Urinary bladder (tissue), 4 donors: Measurements from ENCODE around the gene ZNF44. TPM values are rescaled to one million over a fixed set of nuclear protein-coding genes. Genes with fewer than 3 reads are reported as not detected.
A peak's percentile ranks its signal among the peaks of the same experiment; 100 is the strongest.
"Not testable (repeated sequence)": the region's sequence is repeated elsewhere in the genome, so short reads cannot be mapped to it uniquely, and the experiment has no call there.

ENCODE experiments used
- DNase-seq: peaks from one replicate; pipeline ENCODE4 v3.0.0-alpha.2; 2015; ENCODE audit errors: extremely low spot score
- H3K27ac ChIP-seq: one replicate; pipeline ENCODE4 v1.5.1; 2013; ENCODE audit warnings: low read depth, mild to moderate bottlenecking, moderate library complexity
- H3K36me3 ChIP-seq: one replicate; pipeline ENCODE4 v1.6.1; 2013; ENCODE audit warnings: mild to moderate bottlenecking, moderate library complexity; ENCODE audit not compliant: insufficient read depth
- H3K4me1 ChIP-seq: one replicate; pipeline ENCODE4 v1.6.1; 2013; ENCODE audit warnings: mild to moderate bottlenecking, moderate library complexity; ENCODE audit not compliant: insufficient read depth
- H3K4me3 ChIP-seq: one replicate; pipeline ENCODE4 v1.5.1; 2013; ENCODE audit warnings: low read depth, low read length
- WGBS: extraction: QIAGEN DNeasy Blood & Tissue Kit; methylation state at CpG from one replicate; pipeline ENCODE4 v1.1.7; 2013; 5-methylcytosine and 5-hydroxymethylcytosine counted together
- polyA plus RNA-seq: library from polyadenylated mRNA; stranded (reverse); fragments of 200-250 nt; gene quantifications from one replicate; pipeline ENCODE4 v1.2.3, GENCODE V29; 2013
- total RNA-seq: library from RNA; depleted of rRNA; stranded (reverse); fragments of >200 nt; gene quantifications from one replicate; pipeline ENCODE4 v1.2.3, GENCODE V29; 2014
- donor health status: healthy with polysubstance abuse.
- donor health status: healthy.

ZNF44 gene
- total RNA-seq (28.3 TPM), polyA plus RNA-seq (9.1 TPM)

DNA sequence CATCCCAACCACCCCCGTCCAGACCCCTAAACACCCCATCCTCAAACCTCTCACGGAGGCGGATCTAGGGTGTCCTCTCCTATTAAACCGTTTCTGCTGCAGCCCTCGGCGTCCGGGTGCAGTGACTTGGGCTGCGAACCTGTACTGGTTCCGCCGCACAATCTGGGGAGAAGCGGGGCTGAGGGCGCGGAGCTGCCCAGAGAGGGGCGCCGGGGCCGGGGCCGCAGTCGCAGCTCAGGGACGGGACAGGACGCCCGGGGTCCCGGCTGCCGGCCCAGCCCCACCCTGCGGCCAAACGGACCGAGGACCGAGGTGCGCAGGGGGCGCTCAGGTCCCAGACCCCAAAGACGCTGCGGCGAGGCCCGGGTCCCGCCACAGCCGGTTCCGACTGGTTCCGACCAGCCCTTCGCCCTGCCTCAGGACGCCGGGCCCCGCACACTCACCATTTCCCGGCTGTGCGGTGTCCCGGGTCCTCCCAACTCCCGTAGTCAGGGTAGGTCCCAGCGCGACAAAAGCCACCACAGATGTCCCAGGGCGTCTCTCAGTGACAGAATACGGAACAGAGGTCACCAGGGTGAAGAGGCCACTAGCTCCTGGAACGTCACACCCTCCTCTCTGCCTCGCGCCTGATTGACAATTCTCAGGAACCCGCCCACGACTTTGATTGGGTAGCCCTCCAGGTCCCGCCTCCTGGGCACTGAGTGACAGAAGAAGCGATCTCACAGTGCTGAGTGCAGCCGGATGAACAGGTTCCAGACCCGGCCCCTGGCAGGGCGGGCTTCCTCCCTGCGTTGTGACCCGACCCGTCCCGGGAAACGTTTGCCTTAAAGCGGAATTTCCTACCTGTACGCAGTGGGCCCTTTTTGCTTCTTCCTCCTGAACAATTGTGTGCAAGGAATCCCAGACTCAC, at the start of gene ZNF44:
TSS of gene ZNF44 (minus strand) at position 635 of the 910 bp plus-strand sequence. CDS start at position 446, 189 bp downstream.
- H3K4me1 ChIP-seq, result peaks cover 2% of the 10 kb centered on the region
- peak within 1 kb of the TSS; percentile 96 for H3K27ac ChIP-seq
- peak within 1 kb of the TSS; percentile 81 for H3K4me3 ChIP-seq
- WGBS, result under 1% methylated on average over 66 of the region's 66 CpGs
- DNase-seq, result peak; percentile 95
- H3K36me3 ChIP-seq, result no peaks in the 10 kb centered on the region

DNA sequence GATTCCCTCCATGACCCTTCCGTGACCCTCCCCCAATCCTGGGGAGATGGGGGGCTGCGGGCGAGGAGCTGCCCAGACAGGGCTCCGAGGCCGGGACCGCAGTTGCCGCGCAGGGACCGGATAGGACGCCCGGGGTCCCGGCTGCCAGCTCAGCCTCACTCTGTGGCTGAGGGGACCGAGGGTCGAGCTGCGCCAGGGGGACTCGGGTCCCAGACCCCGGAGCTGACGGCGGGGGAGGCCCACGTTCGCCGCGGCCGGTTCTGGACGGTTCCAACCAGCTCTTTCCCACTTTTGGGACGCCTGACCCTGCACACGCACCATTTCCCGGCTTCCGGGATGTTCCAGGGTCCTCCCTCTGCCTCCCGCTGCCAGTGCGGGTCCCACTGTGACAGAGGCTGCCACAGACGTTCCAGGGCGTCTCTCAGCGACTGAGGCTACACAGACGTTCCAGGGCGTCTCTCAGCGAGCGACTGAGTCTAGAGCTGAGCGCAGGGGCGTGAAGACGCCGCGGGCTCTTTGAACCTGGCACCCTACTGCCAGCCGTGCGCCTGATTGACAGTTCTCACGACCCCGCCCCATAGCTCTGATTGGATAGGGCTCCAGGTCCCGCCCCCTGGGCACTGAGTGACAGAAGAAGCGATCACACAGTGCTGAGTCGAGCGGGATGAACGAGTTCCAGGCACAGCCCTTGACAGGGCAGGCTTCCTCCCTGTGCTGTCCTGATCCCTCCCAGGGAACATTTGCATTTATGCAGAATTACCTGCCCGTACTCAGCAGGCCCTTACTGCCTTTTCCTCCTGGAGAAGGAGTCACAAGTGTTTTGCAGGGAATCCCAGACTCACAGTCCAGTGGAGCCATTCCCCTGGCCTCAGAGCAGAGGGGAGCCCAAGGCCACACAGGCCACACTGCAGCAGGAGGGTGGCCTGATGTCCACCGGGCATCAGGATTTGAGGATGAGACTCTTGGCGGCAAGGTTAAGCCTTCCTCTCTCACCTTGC, 38.8 kb upstream of the ZNF44 start, which contains the start of gene ZNF563:
TSS of gene ZNF563 (minus strand) at position 472 of the 998 bp plus-strand sequence. CDS start at position 321, 151 bp downstream.
- Histone ChIP-seq H3K4me1 (no peaks in the 10 kb centered on the region), H3K36me3 (no peaks in the 10 kb centered on the region), H3K27ac (peak within 1 kb of the TSS; percentile 77), H3K4me3 (peak within 1 kb of the TSS; percentile 57)
- WGBS, result 1% methylated on average over 55 of the region's 55 CpGs
- DNase-seq, result peak; percentile 92

DNA sequence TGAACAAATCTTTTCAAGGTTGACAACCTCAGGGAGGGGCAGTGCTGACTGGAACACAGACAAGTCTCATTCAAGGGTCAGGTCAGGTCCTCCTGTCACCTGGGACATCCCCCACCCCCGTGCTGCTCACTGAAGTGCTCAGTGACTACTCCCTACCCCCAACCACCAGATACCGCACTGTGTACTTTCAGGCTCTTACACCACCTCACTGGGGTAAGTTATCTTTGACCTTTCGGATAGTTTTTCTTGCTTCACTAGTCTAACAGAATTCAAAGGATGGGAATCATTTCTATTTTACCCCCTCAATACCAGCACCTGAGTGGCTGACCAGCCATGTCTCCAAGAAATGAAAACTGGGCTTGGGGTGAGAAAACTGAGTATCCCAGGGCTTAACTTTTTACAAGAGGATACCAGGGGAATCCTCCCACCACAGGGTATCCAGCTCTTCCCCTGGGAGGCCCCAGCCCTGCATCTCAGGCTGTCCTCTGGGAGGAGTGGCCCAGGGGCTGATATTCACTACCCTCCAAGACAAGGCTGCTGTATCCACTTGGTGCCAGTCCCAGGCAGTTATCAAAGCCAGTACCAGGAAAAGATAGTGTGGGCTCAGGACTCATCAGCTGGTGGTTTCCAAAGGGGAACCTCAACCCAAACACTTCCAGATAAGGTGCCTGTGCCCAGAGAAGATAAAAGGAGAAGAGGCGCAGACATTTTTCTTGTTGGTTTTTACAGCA, 36.7 kb upstream of the ZNF44 start:
- Histone ChIP-seq H3K4me1 (no peaks in the 10 kb centered on the region), H3K36me3 (no peaks in the 10 kb centered on the region), H3K27ac (no peak overlapping the region), H3K4me3 (no peak overlapping the region)
- DNase-seq, result no peak
- WGBS, result 76% methylated on average over 4 of the region's 4 CpGs

DNA sequence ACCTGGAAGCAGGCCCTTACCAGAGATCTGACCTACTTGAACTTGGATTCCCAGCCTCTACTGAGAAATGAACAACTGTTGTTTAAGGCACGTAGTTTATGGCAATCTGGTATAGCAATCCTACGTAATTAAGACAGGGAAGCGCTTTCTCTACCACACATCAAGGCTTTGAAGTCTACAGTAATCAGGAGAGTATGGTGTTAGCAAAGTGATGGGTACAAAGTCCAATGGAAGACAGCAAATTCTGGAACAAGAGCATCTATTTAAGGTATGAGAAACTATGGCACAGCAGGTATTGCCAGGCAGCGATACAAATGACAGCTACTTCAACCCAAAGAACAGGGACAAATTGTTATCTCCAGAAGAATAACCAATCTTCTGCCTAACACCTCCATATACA, 35.7 kb upstream of the ZNF44 start:
- Histone ChIP-seq H3K4me3 (no peak overlapping the region), H3K4me1 (no peaks in the 10 kb centered on the region), H3K27ac (no peak overlapping the region), H3K36me3 (no peaks in the 10 kb centered on the region)
- no peak for DNase-seq
- 99% methylated on average over 4 of the region's 4 CpGs for WGBS

DNA sequence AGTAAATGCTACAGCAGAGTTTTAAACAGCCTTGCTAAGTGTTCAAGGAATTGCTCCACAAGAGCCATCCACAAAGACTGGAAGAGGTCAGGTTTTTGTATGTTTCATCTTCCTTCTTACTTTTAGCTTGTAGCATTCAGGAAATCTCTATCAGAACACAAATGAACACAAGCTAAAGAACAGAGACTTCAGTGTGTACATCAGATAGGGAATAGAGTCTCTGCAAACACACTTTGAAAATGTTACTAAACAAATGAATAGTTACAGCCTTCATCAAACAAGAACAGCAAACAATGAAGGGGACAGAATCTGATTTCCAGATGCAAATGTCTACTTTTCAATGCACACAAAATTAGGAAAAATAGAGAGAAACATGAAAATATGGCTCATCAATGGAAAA, 31.0 kb upstream of the ZNF44 start:
- Histone ChIP-seq H3K4me3 (no peak overlapping the region), H3K27ac (no peak overlapping the region), H3K36me3 (peaks cover 3% of the 10 kb centered on the region), H3K4me1 (no peaks in the 10 kb centered on the region)
- DNase-seq, result no peak

DNA sequence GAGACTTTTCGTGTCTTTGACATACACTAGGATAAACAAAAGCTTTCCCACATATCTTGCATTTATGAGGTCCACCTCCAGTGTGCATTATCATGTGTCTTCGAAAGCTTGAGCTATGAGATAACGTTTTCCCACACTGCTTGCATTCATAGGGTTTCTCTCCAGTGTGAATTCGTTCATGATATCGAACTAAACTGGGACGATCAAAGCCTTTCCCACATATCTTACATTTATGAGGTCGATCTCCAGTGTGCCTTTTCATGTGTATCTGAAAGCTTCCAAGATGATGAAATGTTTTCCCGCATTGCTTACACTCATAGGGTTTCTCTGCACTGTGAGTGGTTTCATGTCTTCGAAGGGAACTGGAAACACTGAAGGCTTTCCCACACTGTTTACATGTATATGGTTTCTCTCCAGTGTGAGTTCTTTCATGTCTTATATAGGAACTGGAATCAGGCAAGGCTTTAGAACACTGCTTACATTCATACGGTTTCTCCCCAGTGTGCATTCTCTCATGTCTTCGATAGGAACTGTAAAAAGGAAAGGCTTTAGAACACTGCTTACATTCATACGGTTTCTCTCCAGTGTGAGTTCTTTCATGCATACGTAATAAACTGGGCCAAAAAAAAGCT, 24.2 kb upstream of the ZNF44 start:
- Histone ChIP-seq H3K36me3 (peaks cover 6% of the 10 kb centered on the region), H3K4me3 (no peak overlapping the region), H3K4me1 (no peaks in the 10 kb centered on the region), H3K27ac (no peak overlapping the region)
- DNase-seq, result no peak
- 94% methylated on average over 13 of the region's 13 CpGs for WGBS

DNA sequence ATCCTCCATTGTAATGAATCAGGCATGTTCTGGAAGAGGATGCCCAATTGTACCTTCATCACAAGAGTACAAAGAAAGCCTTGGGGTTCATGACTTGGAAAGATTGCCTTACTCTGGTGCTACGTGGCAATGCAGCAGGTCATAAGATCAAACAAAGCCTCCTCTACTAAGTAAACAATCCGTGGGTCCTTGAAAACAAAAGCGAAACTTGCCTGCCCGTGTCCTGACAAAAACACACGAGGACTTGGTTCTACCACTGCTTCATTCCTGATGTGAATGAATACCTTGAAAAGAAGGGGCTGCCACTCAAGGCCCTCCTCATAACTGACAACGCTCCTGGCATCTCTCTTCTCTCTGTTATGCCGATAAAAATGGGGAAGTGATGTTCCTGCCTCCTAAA, 19.9 kb upstream of the ZNF44 start:
- Histone ChIP-seq H3K27ac (no peak overlapping the region), H3K4me1 (no peaks in the 10 kb centered on the region), H3K4me3 (no peak overlapping the region), H3K36me3 (peaks cover 2% of the 10 kb centered on the region)
- DNase-seq, result no peak
- WGBS, result 72% methylated on average over 7 of the region's 7 CpGs

DNA sequence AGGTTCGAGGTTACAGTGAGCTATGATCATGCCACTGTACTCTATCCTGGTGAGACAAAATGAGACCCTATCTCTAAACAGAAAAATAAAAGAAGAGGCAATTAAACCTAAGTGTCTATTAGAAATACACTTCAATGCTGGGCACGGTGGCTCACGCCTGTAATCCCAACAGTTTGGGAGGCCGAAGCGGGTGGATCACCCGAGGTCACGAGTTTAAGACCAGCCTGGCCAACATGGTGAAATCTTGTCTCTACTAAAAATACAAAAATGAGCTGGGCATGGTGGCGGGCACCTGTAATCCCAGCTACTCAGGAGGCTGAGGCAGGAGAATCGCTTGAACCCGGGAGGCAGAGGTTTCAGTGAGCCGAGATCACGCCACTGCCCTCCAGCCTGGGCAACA, 14.2 kb upstream of the ZNF44 start:
- H3K4me1 ChIP-seq, H3K4me3 ChIP-seq, DNase-seq, H3K36me3 ChIP-seq, H3K27ac ChIP-seq: not testable (repeated sequence)
- 95% methylated on average over 12 of the region's 12 CpGs for WGBS

DNA sequence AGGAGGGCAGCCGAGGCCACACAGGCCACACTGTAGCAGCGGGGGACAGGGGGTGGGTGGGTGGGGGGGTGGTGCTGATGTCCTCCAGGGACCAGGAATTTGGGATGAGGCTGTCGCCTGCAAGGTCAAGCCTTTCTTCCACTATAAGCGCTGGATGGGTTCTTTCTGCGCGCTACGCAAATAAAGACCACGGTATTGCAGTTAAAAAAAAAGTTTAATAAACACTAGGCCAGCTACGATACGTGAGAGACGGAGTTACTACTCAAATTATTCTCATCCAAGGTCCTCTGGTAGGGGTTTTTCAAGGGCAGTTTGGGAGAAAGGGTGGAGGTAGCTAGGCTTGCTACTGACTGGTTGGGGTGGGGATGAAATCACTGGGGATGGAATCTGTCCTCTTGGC, 508 bp upstream of the ZNF44 start:
- no peaks in the 10 kb centered on the region for H3K36me3 ChIP-seq
- no peak overlapping the region for H3K27ac ChIP-seq
- WGBS, result 38% methylated on average over 11 of the region's 11 CpGs
- DNase-seq, result no peak
- peak overlapping the region; percentile 81 for H3K4me3 ChIP-seq
- peaks cover 2% of the 10 kb centered on the region for H3K4me1 ChIP-seq

DNA sequence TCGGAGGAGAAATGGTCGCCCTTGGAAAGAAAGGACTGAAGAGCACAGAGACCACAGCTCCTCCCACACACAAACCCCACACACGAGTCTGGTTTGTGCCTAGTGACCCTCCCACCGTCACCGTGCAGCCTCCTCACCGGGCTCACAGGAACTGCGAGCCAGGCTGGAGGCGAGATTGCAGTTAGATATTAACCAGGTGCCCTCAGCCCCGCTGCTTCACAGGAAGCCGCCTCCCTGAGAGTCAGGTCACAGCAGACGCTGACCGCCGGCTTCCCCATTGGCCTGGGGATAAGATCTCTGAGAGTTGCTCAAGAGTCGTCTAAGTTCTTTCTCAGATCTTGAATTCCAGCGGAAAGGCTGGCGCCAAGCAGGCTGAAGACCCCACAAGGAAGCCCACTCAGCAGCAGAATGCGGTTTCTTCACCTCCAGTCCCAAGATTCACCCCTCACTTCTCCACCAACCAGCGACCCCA, 870 bp downstream of the ZNF44 start:
- Histone ChIP-seq H3K4me3 (peak overlapping the region; percentile 81), H3K36me3 (no peaks in the 10 kb centered on the region), H3K4me1 (peaks cover 2% of the 10 kb centered on the region), H3K27ac (peak overlapping the region; percentile 96)
- peak; percentile 25 for DNase-seq
- under 1% methylated on average over 18 of the region's 18 CpGs for WGBS

DNA sequence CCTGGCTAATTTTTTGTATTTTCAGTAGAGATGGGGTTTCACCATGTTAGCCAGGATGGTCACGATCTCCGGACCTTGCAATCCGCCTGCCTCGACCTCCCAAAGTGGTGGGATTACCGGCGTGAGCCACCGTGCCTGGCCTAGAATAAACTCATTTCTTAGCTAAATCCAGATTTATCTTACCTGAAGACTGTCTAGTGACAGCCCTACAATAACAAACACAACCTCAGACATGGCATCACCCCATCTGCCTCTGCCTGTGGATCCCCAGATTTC, 5.0 kb downstream of the ZNF44 start:
- 96% methylated on average over 7 of the region's 7 CpGs for WGBS
- H3K4me1 ChIP-seq, result peaks cover 2% of the 10 kb centered on the region
- H3K36me3 ChIP-seq, result peaks cover 2% of the 10 kb centered on the region
- DNase-seq, result no peak
- H3K4me3 ChIP-seq, result no peak overlapping the region
- peak overlapping the region; percentile 32 for H3K27ac ChIP-seq

DNA sequence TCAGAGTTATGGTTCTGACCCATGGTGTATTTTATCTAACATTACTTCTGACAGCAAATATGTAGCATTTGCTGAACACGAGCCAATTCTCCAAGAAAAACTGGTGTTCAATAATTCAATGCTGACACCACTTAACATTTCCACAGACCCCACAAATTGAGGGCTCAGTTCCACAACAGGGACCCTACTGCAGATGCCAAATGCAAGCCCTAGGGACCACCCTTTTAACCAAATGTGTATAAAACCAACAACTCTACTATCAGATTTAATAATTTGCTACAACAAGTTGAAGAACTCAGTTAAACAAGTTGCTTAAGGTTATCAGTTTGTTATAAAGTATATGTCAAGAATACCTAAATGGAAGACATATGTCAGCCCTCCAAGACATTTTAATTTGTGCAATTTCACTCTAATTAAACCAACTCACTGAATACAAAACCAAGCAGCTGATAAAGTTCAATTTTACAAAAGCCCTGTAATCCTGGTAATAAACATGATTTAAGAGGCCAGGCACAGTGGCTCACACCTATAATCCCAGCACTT, 6.7 kb downstream of the ZNF44 start:
- Histone ChIP-seq H3K4me3 (no peak overlapping the region), H3K36me3 (peaks cover 4% of the 10 kb centered on the region), H3K4me1 (peaks cover 2% of the 10 kb centered on the region), H3K27ac (no peak overlapping the region)
- no peak for DNase-seq
- 48% methylated on average over 1 of the region's 1 CpG for whole genome bisulfite sequencing
